DMS153 treated with DMSO at 0.1 percent for 48 hours (cell line): ENCODE results near the gene TRANK1.
A peak's percentile ranks its signal among the peaks of the same experiment; 100 is the strongest.

Experiments
- DNase-seq: peaks from one replicate; lab custom pipeline; 2025; ENCODE audit not compliant: unreplicated experiment; lab: John Stamatoyannopoulos, UW

Gene TRANK1

GRCh38 chr3:36804295-36805055, 140.4 kb downstream of the TRANK1 start:
- peak; percentile 1 for DNase-seq

- DNase-seq = no peak
Observed at GRCh38 chr3:36803091-36803791, 141.6 kb downstream of the TRANK1 start.

- DNase-seq = no peak
Observed at GRCh38 chr3:36800533-36801116, 144.2 kb downstream of the TRANK1 start.

GRCh38 chr3:36796881-36797280, 148.0 kb downstream of the TRANK1 start:
- DNase-seq = no peak

- DNase-seq = no peak
Observed at GRCh38 chr3:36796161-36796560, 148.7 kb downstream of the TRANK1 start.

- DNase-seq = no peak
Observed at GRCh38 chr3:36795622-36796021, 149.2 kb downstream of the TRANK1 start.

GRCh38 chr3:36792342-36792741, 152.5 kb downstream of the TRANK1 start:
- no peak for DNase-seq

- DNase-seq = no peak
Observed at GRCh38 chr3:36790765-36791164, 154.1 kb downstream of the TRANK1 start.

GRCh38 chr3:36786921-36787890, 157.6 kb downstream of the TRANK1 start:
- DNase-seq = no peak

GRCh38 chr3:36784138-36784635, 160.7 kb downstream of the TRANK1 start:
- no peak for DNase-seq

- DNase-seq = no peak
Observed at GRCh38 chr3:36777424-36778218, 167.2 kb downstream of the TRANK1 start.
